Natural killer cell (primary cell): ENCODE data around the gene LRPAP1. TPM values are rescaled to one million over a fixed set of nuclear protein-coding genes. Genes with fewer than 3 reads are reported as not detected.

Experiments used
- ATAC-seq, 3 donors: fragments of 150-1000 bp in 2 of 3; fragments of 200-7000 bp in 1 of 3; cut with Tn5 transposase; 1 replicate in 1 of 3; 2 replicates in 2 of 3; pipeline ENCODE4 v1.10.0; 2021; ENCODE audit warnings: mild to moderate bottlenecking in 2 of 3, moderate library complexity in 2 of 3
- DNase-seq, 2 donors: peaks; one replicate each; pipeline versions ENCODE4 v3.0.0 to v3.0.0-alpha.2; 2013 to 2021; ENCODE audit warnings: mixed read lengths in 1 of 2
- H3K27ac ChIP-seq: one replicate; pipeline ENCODE4 v1.5.1; 2013; ENCODE audit warnings: mild to moderate bottlenecking, low read length
- H3K27me3 ChIP-seq: one replicate; pipeline ENCODE4 v1.6.1; 2013; ENCODE audit warnings: low read length; ENCODE audit not compliant: control insufficient read depth, insufficient read depth
- H3K36me3 ChIP-seq: one replicate; pipeline ENCODE4 v1.6.1; 2013; ENCODE audit warnings: low read length; ENCODE audit not compliant: control insufficient read depth, insufficient read depth
- H3K4me1 ChIP-seq: one replicate; pipeline ENCODE4 v1.6.1; 2013; ENCODE audit warnings: low read length; ENCODE audit not compliant: control insufficient read depth, insufficient read depth
- H3K4me3 ChIP-seq: one replicate; pipeline ENCODE4 v1.5.1; 2013; ENCODE audit warnings: low read length
- H3K9me3 ChIP-seq: one replicate; pipeline ENCODE4 v1.6.1; 2013; ENCODE audit warnings: low read length; ENCODE audit not compliant: control insufficient read depth, insufficient read depth
- H3K27ac Mint-ChIP-seq, 2 donors: one replicate each; pipeline ENCODE4 v1.8.0; 2022; ENCODE audit warnings: mild to moderate bottlenecking in 2 of 2, mixed read lengths in 2 of 2, moderate library complexity in 1 of 2
- H3K27me3 Mint-ChIP-seq, 2 donors: one replicate each; pipeline ENCODE4 v1.8.0; 2022; ENCODE audit warnings: low read depth in 2 of 2, mixed read lengths in 2 of 2
- H3K36me3 Mint-ChIP-seq: one replicate; pipeline ENCODE4 v1.8.0; 2022; ENCODE audit warnings: mixed read lengths
- H3K4me1 Mint-ChIP-seq, 2 donors: one replicate each; pipeline ENCODE4 v1.8.0; 2022; ENCODE audit warnings: mixed read lengths in 2 of 2
- H3K4me3 Mint-ChIP-seq: one replicate; pipeline ENCODE4 v1.8.0; 2022; ENCODE audit warnings: mild to moderate bottlenecking, moderate library complexity, mixed read lengths
- H3K9me3 Mint-ChIP-seq, 2 donors: one replicate each; pipeline ENCODE4 v1.8.0; 2022; ENCODE audit warnings: mixed read lengths in 2 of 2
- WGBS: methylation state at CpG from one replicate; pipeline ENCODE4 v1.1.7; 2013; ENCODE audit warnings: missing lambda C conversion rate; ENCODE audit not compliant: insufficient coverage; 5-methylcytosine and 5-hydroxymethylcytosine counted together
- intact Hi-C: fragments of 100-400 bp; cut with micrococcal nuclease; formaldehyde crosslinking; loops from one replicate; pipeline ENCODE4 v1.14.2; 2022
- total RNA-seq, 4 donors: library from RNA; stranded (reverse); fragments of 120-200 nt in 1 of 4; gene quantifications; one replicate each; pipeline versions ENCODE4 v1.2.3 to v1.2.4, GENCODE V29; 2013 to 2022
- TF ChIP-seq, protein P1 (sequence below): fragments of 200-600 bp; IDR thresholded peaks from one replicate; pipeline ENCODE4 v1.8.0; 2022; ENCODE audit warnings: antibody characterized with exemption

Gene LRPAP1
- total RNA-seq, 3 donors from 2014 or later (not counting 1 experiment from before 2014, with no cell fraction given) = 85.4 to 93.4 (median 87.3) TPM

GRCh38 chr4:3472411-3473141 lies 59.6 kb downstream of the LRPAP1 start:
- no peak overlapping the region for H3K4me3 ChIP-seq
- intact Hi-C loops = no loop called here
- no peaks in the 10 kb centered on the region for H3K27me3 ChIP-seq
- ATAC-seq (no peak), DNase-seq (no peak)
- no peaks in the 10 kb centered on the region for H3K9me3 ChIP-seq
- Mint-ChIP-seq H3K4me1 (no peaks in the 10 kb centered on the region), H3K4me3 (no peak overlapping the region), H3K9me3 (no peaks in the 10 kb centered on the region), H3K27me3 (peaks cover 3 to 5% of the 10 kb centered on the region in 2 donors), H3K27ac (no peak overlapping the region), H3K36me3 (no peaks in the 10 kb centered on the region)
- TF ChIP-seq, protein P1, sequence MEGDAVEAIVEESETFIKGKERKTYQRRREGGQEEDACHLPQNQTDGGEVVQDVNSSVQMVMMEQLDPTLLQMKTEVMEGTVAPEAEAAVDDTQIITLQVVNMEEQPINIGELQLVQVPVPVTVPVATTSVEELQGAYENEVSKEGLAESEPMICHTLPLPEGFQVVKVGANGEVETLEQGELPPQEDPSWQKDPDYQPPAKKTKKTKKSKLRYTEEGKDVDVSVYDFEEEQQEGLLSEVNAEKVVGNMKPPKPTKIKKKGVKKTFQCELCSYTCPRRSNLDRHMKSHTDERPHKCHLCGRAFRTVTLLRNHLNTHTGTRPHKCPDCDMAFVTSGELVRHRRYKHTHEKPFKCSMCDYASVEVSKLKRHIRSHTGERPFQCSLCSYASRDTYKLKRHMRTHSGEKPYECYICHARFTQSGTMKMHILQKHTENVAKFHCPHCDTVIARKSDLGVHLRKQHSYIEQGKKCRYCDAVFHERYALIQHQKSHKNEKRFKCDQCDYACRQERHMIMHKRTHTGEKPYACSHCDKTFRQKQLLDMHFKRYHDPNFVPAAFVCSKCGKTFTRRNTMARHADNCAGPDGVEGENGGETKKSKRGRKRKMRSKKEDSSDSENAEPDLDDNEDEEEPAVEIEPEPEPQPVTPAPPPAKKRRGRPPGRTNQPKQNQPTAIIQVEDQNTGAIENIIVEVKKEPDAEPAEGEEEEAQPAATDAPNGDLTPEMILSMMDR = no peak
- WGBS = 90% methylated on average over 27 of the region's 27 CpGs
- no peak overlapping the region for H3K27ac ChIP-seq
- no peaks in the 10 kb centered on the region for H3K4me1 ChIP-seq
- no peaks in the 10 kb centered on the region for H3K36me3 ChIP-seq

DNA sequence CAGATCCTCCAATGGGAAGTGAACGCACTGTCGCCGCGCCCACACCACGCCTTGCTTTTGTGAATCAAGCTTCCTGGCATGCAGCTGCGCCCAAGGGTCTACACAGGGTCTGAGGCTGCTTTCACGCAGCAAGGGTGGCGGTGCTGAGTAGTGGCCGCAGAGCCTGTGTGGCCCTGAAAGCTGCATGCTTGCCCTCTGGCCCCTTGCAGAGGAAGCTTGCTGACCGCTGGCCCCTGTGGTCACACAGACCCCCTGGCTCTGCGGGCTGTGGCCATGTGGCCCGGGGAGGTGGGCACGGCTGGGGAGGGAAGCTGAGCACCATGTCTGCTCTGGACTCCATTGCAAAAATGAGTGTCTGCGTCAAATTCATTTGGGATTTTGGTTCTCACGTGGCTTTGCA lies 60.3 kb downstream of the LRPAP1 start:
- intact Hi-C loops = no loop called here
- H3K4me3 Mint-ChIP-seq = no peak overlapping the region
- 85% methylated on average over 15 of the region's 15 CpGs for WGBS

DNA sequence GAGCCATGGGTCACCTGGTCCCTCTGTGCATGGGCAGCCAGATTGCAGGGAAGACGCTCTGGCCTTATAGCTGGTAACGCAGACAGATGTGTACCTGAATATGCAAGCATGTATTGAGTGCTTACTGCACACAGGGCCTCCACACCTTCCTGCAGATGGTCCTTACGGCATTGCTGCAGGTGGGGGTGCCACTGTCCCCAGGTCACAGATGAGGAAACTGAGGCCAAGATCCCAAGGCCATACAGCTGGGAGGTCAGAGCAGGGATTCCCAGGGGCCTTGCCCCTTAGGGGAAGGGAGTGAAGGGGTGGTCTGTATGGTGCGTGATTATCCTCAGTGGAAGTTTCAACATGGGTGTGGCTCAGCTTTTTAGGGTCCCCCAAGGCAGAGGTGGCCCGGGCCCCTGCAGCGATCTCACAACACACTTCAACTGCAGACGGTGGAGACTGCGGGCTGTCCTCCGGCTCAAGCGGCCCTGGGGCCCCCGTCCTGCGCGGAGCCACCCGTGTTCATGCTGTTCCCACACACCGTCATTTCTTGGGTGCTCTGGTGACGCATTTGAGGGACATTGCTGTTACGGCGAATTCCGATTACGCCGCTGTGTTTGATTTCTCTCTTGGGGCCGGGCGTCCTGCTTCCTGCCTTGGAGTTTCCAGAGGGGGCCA lies 61.0 kb downstream of the LRPAP1 start:
- ATAC-seq (no peak), DNase-seq (no peak)
- Mint-ChIP-seq H3K27ac (no peak overlapping the region), H3K36me3 (no peaks in the 10 kb centered on the region), H3K4me1 (no peaks in the 10 kb centered on the region), H3K9me3 (no peaks in the 10 kb centered on the region), H3K27me3 (peaks cover 3 to 5% of the 10 kb centered on the region in 2 donors), H3K4me3 (no peak overlapping the region)
- no peaks in the 10 kb centered on the region for H3K36me3 ChIP-seq
- intact Hi-C loops = no loop called here
- no peaks in the 10 kb centered on the region for H3K4me1 ChIP-seq
- TF ChIP-seq, protein P1 = no peak
- WGBS = 94% methylated on average over 23 of the region's 23 CpGs
- no peak overlapping the region for H3K27ac ChIP-seq
- no peaks in the 10 kb centered on the region for H3K9me3 ChIP-seq
- no peaks in the 10 kb centered on the region for H3K27me3 ChIP-seq
- no peak overlapping the region for H3K4me3 ChIP-seq

More for the DNA sequence above, 60.3 kb downstream of the LRPAP1 start:
- Mint-ChIP-seq H3K36me3 (no peaks in the 10 kb centered on the region), H3K27ac (no peak overlapping the region), H3K4me1 (no peaks in the 10 kb centered on the region), H3K27me3 (peaks cover 3 to 5% of the 10 kb centered on the region in 2 donors), H3K9me3 (no peaks in the 10 kb centered on the region)
- H3K4me3 ChIP-seq = no peak overlapping the region
- no peaks in the 10 kb centered on the region for H3K4me1 ChIP-seq
- H3K27me3 ChIP-seq = no peaks in the 10 kb centered on the region
- H3K36me3 ChIP-seq = no peaks in the 10 kb centered on the region
- no peaks in the 10 kb centered on the region for H3K9me3 ChIP-seq
- ATAC-seq = no peak
- TF ChIP-seq, protein P1 = no peak
- no peak for DNase-seq
- no peak overlapping the region for H3K27ac ChIP-seq
